K562 (cell line): ENCODE data around the gene DAZAP1. TPM values are rescaled to one million over a fixed set of nuclear protein-coding genes. Genes with fewer than 3 reads are reported as not detected.

Experiments
- EP400 ChIP-seq: fragments of 450-650 bp; IDR thresholded peaks from 2 replicates; pipeline ENCODE4 v1.6.1; 2017; ENCODE audit warnings: antibody characterized with exemption, mild to moderate bottlenecking, moderate library complexity
- GABPB1 ChIP-seq: sonication (generic); formaldehyde crosslinking; IDR thresholded peaks from 2 replicates; pipeline ENCODE4 v1.8.0; 2022; ENCODE audit warnings: mild to moderate bottlenecking, missing genetic modification reagents
- KAT8 ChIP-seq: fragments of 450-650 bp; IDR thresholded peaks from 2 replicates; pipeline ENCODE4 v1.6.1; 2016; ENCODE audit warnings: low read depth, mild to moderate bottlenecking
- NCOA4 ChIP-seq: fragments of 450-650 bp; IDR thresholded peaks from 2 replicates; pipeline ENCODE4 v1.6.1; 2018; ENCODE audit warnings: mild to moderate bottlenecking; ENCODE audit not compliant: partially characterized antibody
- ZC3H8 ChIP-seq: fragments of 450-650 bp; IDR thresholded peaks from 2 replicates; pipeline ENCODE4 v1.6.1; 2017
- ZEB2 ChIP-seq: fragments of 450-650 bp; IDR thresholded peaks from 2 replicates; pipeline ENCODE4 v1.6.1; 2016
- ZNF174 ChIP-seq: fragments of 250-450 bp; sonication (Bioruptor Pico); IDR thresholded peaks from 2 replicates; pipeline ENCODE4 v1.4.0; 2020; ENCODE audit warnings: mild to moderate bottlenecking
- ZNF324 ChIP-seq: fragments of 250-450 bp; sonication (Bioruptor Pico); IDR thresholded peaks from 2 replicates; pipeline ENCODE4 v1.4.0; 2020; ENCODE audit warnings: mild to moderate bottlenecking
- polyA plus RNA-seq, 8 experiments: library from polyadenylated mRNA; depleted of rRNA in 4 of 8; stranded (reverse) in 5 of 8; unstranded in 3 of 8; fragments of >200 nt; fragmentation: Nextera tagmentation in 2 of 8; fragmentation: Illumina TruSeq in 1 of 8; extraction: Ambion mirVana in 2 of 8; extraction: Trizol in 1 of 8; gene quantifications; 2 replicates each; pipeline versions ENCODE4 v1.2.1 to v1.2.3, GENCODE V29; 2011 to 2014; ENCODE audit warnings: inconsistent platforms in 1 of 8, missing spikeins in 1 of 8
- total RNA-seq, 7 experiments: library from RNA; depleted of rRNA in 6 of 7; stranded (reverse); fragments of >200 nt in 6 of 7; fragmentation: Illumina TruSeq in 2 of 7; extraction: Trizol in 2 of 7; gene quantifications; 2 replicates each; pipeline versions ENCODE4 v1.2.1 to v1.2.3, GENCODE V29; 2011 to 2021; ENCODE audit warnings: low replicate concordance in 1 of 7
- TF ChIP-seq, protein P1 (sequence below): fragments of 150-350 bp; IDR thresholded peaks from 2 replicates; pipeline ENCODE4 v1.6.1; 2014; ENCODE audit warnings: low read depth, mild to moderate bottlenecking, low read length, borderline replicate concordance
- TF ChIP-seq, protein P2 (sequence below): conservative IDR thresholded peaks from 2 replicates; pipeline ENCODE4 v1.6.1; 2011; ENCODE audit warnings: low read depth, mild to moderate bottlenecking, low read length; ENCODE audit not compliant: control insufficient read depth
- TF ChIP-seq, protein P3 (sequence below): fragments of 450-650 bp; IDR thresholded peaks from 2 replicates; pipeline ENCODE4 v1.6.1; 2016; ENCODE audit warnings: mild to moderate bottlenecking, moderate library complexity

DAZAP1 gene
- total and polyA plus RNA-seq, 9 of the 15 experiments (the other 6 are each of a cell fraction or from before 2014, with no cell fraction given) = 10.8 to 289 (median 142) TPM

DNA sequence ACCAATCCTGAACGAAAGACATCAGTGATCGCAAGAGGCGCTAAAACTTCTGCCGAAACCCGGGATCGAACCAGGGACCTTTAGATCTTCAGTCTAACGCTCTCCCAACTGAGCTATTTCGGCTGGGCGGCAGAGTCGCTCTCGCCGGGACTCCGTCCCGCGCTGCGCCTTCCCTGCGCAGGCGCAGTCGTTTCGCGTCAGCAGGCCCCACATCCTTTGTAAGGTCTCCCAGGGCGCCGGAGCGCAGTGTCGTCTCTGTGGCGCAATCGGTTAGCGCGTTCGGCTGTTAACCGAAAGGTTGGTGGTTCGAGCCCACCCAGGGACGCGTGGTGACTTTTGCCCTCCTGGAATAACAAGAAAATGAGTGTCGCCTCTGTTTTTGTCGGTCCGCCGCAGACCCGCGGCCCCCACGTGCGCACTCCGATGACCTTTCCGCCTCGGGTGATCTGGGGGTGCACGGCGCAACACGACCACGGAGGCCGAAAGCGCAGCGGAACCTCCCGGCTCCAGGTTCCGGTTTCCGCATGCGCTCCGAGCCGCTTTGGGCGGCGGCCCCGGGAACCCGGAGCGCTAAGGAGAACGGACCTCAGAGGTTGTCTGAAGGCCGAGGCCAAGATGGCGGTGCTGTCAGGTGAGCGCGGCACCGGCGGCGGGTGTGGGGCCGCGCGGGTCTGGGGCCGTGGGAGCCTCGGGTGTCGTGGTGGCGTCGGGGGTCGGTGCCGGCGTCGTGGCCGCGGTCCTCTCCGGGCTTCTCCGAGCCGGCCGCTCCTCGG lies 23.9 kb upstream of the DAZAP1 start, which contains the start of gene NDUFS7 (continued):
- TF ChIP-seq, protein P1, sequence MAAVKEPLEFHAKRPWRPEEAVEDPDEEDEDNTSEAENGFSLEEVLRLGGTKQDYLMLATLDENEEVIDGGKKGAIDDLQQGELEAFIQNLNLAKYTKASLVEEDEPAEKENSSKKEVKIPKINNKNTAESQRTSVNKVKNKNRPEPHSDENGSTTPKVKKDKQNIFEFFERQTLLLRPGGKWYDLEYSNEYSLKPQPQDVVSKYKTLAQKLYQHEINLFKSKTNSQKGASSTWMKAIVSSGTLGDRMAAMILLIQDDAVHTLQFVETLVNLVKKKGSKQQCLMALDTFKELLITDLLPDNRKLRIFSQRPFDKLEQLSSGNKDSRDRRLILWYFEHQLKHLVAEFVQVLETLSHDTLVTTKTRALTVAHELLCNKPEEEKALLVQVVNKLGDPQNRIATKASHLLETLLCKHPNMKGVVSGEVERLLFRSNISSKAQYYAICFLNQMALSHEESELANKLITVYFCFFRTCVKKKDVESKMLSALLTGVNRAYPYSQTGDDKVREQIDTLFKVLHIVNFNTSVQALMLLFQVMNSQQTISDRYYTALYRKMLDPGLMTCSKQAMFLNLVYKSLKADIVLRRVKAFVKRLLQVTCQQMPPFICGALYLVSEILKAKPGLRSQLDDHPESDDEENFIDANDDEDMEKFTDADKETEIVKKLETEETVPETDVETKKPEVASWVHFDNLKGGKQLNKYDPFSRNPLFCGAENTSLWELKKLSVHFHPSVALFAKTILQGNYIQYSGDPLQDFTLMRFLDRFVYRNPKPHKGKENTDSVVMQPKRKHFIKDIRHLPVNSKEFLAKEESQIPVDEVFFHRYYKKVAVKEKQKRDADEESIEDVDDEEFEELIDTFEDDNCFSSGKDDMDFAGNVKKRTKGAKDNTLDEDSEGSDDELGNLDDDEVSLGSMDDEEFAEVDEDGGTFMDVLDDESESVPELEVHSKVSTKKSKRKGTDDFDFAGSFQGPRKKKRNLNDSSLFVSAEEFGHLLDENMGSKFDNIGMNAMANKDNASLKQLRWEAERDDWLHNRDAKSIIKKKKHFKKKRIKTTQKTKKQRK = 0 out of 2 replicates have a peak, but pooled peaks have one; percentile 43
- TF ChIP-seq KAT8 (no peak), EP400 (peak; percentile 98), ZEB2 (peak; percentile 100), ZNF324 (CRISPR knock-in tag) (peak; percentile 49), GABPB1 (CRISPR knock-in tag) (peak; percentile 99), NCOA4 (no peak), ZC3H8 (0 out of 2 replicates have a peak, but pooled peaks have one; percentile 74), ZNF174 (no peak)
- TF ChIP-seq, protein P2, sequence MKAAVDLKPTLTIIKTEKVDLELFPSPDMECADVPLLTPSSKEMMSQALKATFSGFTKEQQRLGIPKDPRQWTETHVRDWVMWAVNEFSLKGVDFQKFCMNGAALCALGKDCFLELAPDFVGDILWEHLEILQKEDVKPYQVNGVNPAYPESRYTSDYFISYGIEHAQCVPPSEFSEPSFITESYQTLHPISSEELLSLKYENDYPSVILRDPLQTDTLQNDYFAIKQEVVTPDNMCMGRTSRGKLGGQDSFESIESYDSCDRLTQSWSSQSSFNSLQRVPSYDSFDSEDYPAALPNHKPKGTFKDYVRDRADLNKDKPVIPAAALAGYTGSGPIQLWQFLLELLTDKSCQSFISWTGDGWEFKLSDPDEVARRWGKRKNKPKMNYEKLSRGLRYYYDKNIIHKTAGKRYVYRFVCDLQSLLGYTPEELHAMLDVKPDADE = peak; percentile 93
- TF ChIP-seq, protein P3, sequence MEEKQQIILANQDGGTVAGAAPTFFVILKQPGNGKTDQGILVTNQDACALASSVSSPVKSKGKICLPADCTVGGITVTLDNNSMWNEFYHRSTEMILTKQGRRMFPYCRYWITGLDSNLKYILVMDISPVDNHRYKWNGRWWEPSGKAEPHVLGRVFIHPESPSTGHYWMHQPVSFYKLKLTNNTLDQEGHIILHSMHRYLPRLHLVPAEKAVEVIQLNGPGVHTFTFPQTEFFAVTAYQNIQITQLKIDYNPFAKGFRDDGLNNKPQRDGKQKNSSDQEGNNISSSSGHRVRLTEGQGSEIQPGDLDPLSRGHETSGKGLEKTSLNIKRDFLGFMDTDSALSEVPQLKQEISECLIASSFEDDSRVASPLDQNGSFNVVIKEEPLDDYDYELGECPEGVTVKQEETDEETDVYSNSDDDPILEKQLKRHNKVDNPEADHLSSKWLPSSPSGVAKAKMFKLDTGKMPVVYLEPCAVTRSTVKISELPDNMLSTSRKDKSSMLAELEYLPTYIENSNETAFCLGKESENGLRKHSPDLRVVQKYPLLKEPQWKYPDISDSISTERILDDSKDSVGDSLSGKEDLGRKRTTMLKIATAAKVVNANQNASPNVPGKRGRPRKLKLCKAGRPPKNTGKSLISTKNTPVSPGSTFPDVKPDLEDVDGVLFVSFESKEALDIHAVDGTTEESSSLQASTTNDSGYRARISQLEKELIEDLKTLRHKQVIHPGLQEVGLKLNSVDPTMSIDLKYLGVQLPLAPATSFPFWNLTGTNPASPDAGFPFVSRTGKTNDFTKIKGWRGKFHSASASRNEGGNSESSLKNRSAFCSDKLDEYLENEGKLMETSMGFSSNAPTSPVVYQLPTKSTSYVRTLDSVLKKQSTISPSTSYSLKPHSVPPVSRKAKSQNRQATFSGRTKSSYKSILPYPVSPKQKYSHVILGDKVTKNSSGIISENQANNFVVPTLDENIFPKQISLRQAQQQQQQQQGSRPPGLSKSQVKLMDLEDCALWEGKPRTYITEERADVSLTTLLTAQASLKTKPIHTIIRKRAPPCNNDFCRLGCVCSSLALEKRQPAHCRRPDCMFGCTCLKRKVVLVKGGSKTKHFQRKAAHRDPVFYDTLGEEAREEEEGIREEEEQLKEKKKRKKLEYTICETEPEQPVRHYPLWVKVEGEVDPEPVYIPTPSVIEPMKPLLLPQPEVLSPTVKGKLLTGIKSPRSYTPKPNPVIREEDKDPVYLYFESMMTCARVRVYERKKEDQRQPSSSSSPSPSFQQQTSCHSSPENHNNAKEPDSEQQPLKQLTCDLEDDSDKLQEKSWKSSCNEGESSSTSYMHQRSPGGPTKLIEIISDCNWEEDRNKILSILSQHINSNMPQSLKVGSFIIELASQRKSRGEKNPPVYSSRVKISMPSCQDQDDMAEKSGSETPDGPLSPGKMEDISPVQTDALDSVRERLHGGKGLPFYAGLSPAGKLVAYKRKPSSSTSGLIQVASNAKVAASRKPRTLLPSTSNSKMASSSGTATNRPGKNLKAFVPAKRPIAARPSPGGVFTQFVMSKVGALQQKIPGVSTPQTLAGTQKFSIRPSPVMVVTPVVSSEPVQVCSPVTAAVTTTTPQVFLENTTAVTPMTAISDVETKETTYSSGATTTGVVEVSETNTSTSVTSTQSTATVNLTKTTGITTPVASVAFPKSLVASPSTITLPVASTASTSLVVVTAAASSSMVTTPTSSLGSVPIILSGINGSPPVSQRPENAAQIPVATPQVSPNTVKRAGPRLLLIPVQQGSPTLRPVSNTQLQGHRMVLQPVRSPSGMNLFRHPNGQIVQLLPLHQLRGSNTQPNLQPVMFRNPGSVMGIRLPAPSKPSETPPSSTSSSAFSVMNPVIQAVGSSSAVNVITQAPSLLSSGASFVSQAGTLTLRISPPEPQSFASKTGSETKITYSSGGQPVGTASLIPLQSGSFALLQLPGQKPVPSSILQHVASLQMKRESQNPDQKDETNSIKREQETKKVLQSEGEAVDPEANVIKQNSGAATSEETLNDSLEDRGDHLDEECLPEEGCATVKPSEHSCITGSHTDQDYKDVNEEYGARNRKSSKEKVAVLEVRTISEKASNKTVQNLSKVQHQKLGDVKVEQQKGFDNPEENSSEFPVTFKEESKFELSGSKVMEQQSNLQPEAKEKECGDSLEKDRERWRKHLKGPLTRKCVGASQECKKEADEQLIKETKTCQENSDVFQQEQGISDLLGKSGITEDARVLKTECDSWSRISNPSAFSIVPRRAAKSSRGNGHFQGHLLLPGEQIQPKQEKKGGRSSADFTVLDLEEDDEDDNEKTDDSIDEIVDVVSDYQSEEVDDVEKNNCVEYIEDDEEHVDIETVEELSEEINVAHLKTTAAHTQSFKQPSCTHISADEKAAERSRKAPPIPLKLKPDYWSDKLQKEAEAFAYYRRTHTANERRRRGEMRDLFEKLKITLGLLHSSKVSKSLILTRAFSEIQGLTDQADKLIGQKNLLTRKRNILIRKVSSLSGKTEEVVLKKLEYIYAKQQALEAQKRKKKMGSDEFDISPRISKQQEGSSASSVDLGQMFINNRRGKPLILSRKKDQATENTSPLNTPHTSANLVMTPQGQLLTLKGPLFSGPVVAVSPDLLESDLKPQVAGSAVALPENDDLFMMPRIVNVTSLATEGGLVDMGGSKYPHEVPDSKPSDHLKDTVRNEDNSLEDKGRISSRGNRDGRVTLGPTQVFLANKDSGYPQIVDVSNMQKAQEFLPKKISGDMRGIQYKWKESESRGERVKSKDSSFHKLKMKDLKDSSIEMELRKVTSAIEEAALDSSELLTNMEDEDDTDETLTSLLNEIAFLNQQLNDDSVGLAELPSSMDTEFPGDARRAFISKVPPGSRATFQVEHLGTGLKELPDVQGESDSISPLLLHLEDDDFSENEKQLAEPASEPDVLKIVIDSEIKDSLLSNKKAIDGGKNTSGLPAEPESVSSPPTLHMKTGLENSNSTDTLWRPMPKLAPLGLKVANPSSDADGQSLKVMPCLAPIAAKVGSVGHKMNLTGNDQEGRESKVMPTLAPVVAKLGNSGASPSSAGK = no peak; the same call in 1 of the 2 replicates
